ENCODE results near the gene AHCYL2.
"Not testable (repeated sequence)": the region's sequence is repeated elsewhere in the genome, so short reads cannot be mapped to it uniquely, and the experiment has no call there.

The AHCYL2 gene

DNA sequence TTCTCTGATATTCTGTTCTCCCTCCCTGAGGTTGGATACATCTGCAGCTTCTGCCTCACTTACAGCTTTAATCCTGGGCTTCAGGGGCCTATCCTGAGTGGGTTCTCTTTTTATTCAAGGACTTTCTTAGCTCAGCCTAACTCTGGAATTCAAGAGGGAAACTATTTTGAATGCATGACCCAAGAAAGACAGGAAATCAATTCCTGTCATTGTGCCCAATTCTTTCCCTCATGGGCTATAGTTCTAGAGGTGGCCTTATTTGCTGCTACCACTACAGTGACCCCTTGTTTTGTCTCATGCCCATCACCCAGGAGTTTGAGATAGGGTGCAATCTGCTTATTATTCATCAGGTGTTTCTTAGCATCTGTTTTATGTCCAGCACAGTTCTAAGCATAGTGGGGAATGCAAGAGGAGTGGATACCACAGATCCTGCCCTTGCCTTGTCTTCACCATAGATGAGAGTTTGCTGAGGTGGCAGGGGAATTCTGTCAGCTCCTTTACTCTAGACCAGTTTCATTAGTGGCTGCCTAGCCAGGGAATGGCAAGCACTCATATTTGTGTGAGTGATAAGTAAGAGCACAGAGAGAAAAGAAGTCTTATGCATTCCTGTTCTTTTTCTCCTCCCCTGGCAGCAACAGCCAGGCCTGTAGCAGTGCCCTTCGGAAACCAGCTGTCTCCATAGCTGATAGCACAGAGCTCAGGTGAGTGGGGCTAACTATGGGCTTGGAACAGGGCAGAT is 228.8 kb downstream of the AHCYL2 start:
- no peak for DNase-seq (ENCODE audit: low read depth in 2 of 2)

GRCh38 chr7:129454249-129454551 is 229.4 kb downstream of the AHCYL2 start:
- DNase-seq (ENCODE audit: low read depth in 2 of 2), result no peak

GRCh38 chr7:129456421-129456820 is 231.6 kb downstream of the AHCYL2 start:
- no peak for DNase-seq (ENCODE audit: low read depth in 2 of 2)

- DNase-seq (ENCODE audit: low read depth in 2 of 2), result no peak
These were observed 232.3 kb downstream of the AHCYL2 start for GRCh38 chr7:129457101-129457500.

DNA sequence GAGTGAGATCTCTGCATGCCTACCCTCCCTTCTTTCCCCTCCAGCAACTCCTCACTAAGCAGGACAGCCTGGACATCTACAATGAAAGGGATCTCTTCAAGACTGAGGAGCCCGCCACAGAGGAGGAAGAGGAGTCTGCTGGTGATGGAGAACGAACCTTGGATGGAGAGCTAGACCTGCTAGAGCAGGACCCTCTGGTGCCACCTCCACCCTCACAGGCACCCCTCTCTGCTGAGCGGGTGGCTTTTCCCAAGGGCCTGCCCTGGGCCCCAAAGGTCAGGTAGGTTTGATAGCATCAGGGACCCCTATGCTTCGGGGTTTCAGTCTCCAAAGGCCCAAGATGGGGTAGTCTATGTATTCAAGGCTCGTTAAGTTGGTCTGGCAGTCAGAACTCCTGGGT is 233.3 kb downstream of the AHCYL2 start:
- no peak for DNase-seq (ENCODE audit: low read depth in 2 of 2)

DNA sequence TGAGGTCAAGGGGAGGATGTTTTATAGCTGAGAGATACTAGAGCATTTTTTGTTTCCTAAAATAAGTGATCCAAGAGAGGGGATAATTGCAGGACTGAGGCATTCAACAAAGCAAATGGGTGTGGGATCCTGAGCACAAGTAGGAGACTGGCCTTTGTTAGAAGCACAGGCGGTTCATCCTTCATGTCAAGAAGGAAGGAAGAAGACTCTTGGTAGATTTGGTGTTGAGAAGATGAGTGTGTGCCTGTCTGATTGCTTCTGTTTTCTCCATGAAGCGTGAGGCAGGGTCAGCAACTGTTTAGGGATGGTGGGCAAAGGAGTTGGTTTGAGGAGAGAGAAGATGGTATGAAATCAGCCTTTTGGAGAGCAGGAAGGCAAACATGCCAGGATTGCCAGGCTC is 237.0 kb downstream of the AHCYL2 start:
- no peak for DNase-seq (ENCODE audit: low read depth in 2 of 2)

DNA sequence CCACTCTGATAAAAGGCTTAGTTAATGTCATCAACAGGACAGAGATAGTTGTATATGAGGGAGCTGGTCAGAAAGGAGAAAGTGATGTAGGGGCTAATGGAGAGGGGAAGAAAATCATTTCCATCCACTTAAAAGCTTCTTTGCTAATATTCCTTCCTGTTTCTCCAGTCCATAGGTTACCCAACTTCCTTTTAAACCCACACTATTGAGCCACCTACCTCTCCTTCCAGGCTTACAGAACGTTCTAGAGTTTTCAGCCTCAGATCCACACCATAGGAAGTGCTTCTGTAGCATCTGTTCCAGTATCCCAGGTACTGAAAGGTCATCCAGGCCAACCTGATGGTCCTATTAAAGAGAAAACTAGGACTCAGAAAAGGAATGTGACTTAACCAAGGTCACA is 237.6 kb downstream of the AHCYL2 start:
- no peak for DNase-seq (ENCODE audit: low read depth in 2 of 2)

DNA sequence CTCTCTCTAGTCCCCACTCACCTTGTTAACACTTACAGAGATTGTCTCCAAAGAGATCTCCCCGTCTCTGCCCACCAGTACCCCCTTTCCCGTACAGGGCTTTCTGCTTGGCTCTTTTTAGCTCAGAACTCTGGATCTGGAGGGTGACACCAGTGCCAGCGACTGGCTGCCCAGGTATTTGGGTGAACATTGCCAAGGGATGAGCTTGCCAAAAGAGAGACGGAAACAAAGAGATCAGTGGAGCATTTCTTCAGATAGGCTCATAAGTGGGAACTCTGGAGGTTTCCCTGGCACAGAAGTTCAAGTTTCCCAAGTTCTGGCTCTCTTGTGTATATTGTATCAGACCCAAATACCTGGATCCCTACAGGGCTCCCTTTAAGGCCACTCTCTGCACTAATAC is 239.4 kb downstream of the AHCYL2 start:
- DNase-seq (ENCODE audit: low read depth in 2 of 2), result no peak

- no peak for DNase-seq (ENCODE audit: low read depth in 2 of 2)
These were observed 240.2 kb downstream of the AHCYL2 start for GRCh38 chr7:129465080-129465479.

DNA sequence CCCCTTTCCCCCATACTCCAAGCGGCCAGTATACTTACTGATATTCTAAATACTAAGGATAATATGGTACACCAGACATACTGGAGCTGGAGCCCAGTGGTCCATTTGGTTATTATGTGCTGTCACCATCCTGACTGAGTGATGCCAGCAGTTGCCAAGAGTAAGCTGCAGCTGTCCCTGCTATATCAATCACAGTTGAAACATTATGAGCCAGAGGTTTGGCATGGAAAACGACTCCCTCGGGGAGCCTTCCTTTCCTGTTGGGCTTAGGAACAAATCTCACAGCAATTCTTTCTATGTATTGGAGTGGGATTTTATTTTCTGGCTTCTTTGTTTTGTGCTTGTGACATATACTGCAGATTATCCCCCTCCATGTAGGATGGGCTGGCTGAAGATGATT is 242.0 kb downstream of the AHCYL2 start:
- no peak for DNase-seq (ENCODE audit: low read depth in 2 of 2)

GRCh38 chr7:129468087-129468486 is 243.3 kb downstream of the AHCYL2 start:
- no peak for DNase-seq (ENCODE audit: low read depth in 2 of 2)

- DNase-seq (ENCODE audit: low read depth in 2 of 2), result no peak
These were observed 243.7 kb downstream of the AHCYL2 start for GRCh38 chr7:129468547-129468946.

DNA sequence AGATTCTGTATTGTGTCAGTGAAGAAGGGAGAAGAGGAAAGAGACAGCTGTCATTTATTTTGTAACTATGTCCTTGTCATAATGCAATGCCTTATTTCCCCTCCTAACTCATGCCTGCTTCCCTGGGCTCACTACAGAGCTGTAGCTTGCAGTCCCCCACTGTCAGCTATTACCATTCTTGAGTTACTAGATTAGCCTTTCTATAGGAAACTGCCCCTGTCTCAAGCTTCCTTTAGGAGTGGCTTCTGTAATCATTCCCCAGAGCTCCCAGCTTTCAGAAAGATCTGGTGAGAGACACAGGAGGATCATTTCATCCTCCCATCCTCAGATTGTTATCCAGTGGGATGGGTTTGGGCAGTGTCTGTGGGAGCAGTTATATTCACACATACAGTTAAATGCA is 245.1 kb downstream of the AHCYL2 start:
- DNase-seq (ENCODE audit: low read depth in 2 of 2), result no peak

- DNase-seq (ENCODE audit: low read depth in 2 of 2), result no peak
These were observed 245.6 kb downstream of the AHCYL2 start for GRCh38 chr7:129470411-129470810.

DNA sequence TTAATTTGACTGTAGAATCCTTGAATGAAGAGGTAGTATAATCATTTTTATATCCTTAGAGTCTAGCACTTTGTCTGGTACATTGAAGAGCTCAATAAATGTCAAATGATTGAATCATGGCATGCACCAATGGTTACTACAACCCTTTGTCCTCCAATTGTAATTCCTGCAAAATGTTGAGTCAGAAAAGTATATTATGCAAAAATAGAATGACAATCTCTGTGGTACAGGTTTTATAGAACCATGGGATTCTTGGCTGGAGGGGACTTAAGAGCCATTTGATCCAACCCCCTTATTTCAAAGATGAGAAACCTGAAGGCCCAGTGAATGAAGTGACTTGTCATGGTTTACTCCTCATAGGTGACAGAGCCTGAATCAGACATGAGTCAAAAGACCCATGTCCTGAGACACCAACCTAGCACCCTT is 246.6 kb downstream of the AHCYL2 start:
- DNase-seq (ENCODE audit: low read depth in 2 of 2), result no peak

DNA sequence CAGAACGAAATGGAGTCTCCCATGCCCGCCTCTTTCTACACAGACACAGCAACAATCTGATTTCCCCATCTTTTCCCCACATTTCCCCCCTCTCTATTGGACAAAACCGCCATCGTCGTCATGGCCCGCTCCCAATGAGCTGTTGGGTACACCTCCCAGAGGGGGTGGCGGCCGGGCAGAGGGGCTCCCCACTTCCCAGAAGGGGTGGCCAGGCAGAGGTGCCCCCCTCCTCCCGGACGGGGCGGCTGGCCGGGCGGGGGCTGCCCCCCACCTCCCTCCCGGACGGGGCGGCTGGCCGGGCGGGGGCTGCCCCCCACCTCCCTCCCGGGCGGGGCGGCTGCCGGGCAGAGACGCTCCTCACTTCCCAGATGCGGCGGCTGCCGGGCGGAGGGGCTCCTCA is 251.1 kb downstream of the AHCYL2 start:
- DNase-seq (ENCODE audit: low read depth in 2 of 2), result not testable (repeated sequence)

DNA sequence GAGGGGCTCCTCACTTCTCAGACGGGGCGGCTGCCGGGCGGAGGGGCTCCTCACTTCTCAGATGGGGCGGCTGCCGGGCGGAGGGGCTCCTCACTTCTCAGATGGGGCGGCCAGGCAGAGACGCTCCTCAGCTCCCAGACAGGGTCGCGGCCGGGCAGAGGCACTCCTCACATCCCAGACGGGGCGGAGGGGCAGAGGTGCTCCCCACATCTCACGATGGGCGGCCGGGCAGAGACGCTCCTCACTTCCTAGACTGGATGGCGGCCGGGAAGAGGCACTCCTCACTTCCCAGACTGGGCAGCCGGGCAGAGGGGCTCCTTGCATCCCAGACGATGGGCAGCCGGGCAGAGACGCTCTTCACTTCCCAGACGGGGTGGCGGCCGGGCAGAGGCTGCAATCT is 251.6 kb downstream of the AHCYL2 start:
- DNase-seq (ENCODE audit: low read depth in 2 of 2), result not testable (repeated sequence)

All from stimulated activated CD8-positive, alpha-beta memory T cell treated with anti-CD3 and anti-CD28 coated beads, Interleukin-7, amount 100 ng/mL, for 1 hour (primary cell).